Measurements from ENCODE around the gene KRT82.
"Not testable (repeated sequence)": the region's sequence is repeated elsewhere in the genome, so short reads cannot be mapped to it uniquely, and the experiment has no call there.

KRT82 gene

GRCh38 chr12:52417740-52418139 lies 11.6 kb upstream of the KRT82 start:
- Histone ChIP-seq H3K27me3 (ENCODE audit: control insufficient read depth, insufficient read depth, low read length) (peaks cover 40% of the 10 kb centered on the region), H3K36me3 (ENCODE audit: insufficient read depth, low read length) (no peaks in the 10 kb centered on the region)

GRCh38 chr12:52416795-52417194 lies 10.7 kb upstream of the KRT82 start:
- Histone ChIP-seq H3K27me3 (ENCODE audit: control insufficient read depth, insufficient read depth, low read length) (peaks cover 40% of the 10 kb centered on the region), H3K9ac (ENCODE audit: low read depth, low read length) (no peak overlapping the region), H3K36me3 (ENCODE audit: insufficient read depth, low read length) (no peaks in the 10 kb centered on the region), H3K9me3 (replicated peaks; ENCODE audit: low read length) (no peaks in the 10 kb centered on the region), H3K4me1 (ENCODE audit: control insufficient read depth, insufficient read depth, low read length) (no peaks in the 10 kb centered on the region), H3K4me3 (ENCODE audit: low read length) (no peak overlapping the region), H3K4me2 (ENCODE audit: low read length) (no peak overlapping the region)

More at GRCh38 chr12:52417740-52418139, 11.6 kb upstream of the KRT82 start:
- no peaks in the 10 kb centered on the region for H3K4me1 ChIP-seq (ENCODE audit: control insufficient read depth, insufficient read depth, low read length)
- H3K9me3 ChIP-seq (replicated peaks; ENCODE audit: low read length): no peaks in the 10 kb centered on the region
- no peak overlapping the region for H3K4me3 ChIP-seq (ENCODE audit: low read length)
- H3K4me2 ChIP-seq (ENCODE audit: low read length): no peak overlapping the region
- H3K9ac ChIP-seq (ENCODE audit: low read depth, low read length): no peak overlapping the region

GRCh38 chr12:52415870-52416750 lies 10.0 kb upstream of the KRT82 start:
- Histone ChIP-seq H3K4me3 (ENCODE audit: low read length) (no peak overlapping the region), H3K9me3 (replicated peaks; ENCODE audit: low read length) (no peaks in the 10 kb centered on the region), H3K4me1 (ENCODE audit: control insufficient read depth, insufficient read depth, low read length) (no peaks in the 10 kb centered on the region), H3K36me3 (ENCODE audit: insufficient read depth, low read length) (no peaks in the 10 kb centered on the region), H3K27me3 (ENCODE audit: control insufficient read depth, insufficient read depth, low read length) (peaks cover 33% of the 10 kb centered on the region), H3K9ac (ENCODE audit: low read depth, low read length) (no peak overlapping the region), H3K4me2 (ENCODE audit: low read length) (no peak overlapping the region)

GRCh38 chr12:52414936-52415335 lies 8.8 kb upstream of the KRT82 start:
- Histone ChIP-seq H3K27me3 (ENCODE audit: control insufficient read depth, insufficient read depth, low read length) (peaks cover 28% of the 10 kb centered on the region), H3K9me3 (replicated peaks; ENCODE audit: low read length) (no peaks in the 10 kb centered on the region), H3K4me3 (ENCODE audit: low read length) (no peak overlapping the region), H3K4me1 (ENCODE audit: control insufficient read depth, insufficient read depth, low read length) (no peaks in the 10 kb centered on the region), H3K4me2 (ENCODE audit: low read length) (no peak overlapping the region), H3K9ac (ENCODE audit: low read depth, low read length) (no peak overlapping the region), H3K36me3 (ENCODE audit: insufficient read depth, low read length) (no peaks in the 10 kb centered on the region)

- Histone ChIP-seq H3K4me3 (ENCODE audit: low read length) (no peak overlapping the region), H3K4me1 (ENCODE audit: control insufficient read depth, insufficient read depth, low read length) (no peaks in the 10 kb centered on the region), H3K9ac (ENCODE audit: low read depth, low read length) (no peak overlapping the region), H3K36me3 (ENCODE audit: insufficient read depth, low read length) (no peaks in the 10 kb centered on the region), H3K27me3 (ENCODE audit: control insufficient read depth, insufficient read depth, low read length) (peaks cover 25% of the 10 kb centered on the region), H3K4me2 (ENCODE audit: low read length) (no peak overlapping the region), H3K9me3 (replicated peaks; ENCODE audit: low read length) (no peaks in the 10 kb centered on the region)
Observed at GRCh38 chr12:52413782-52414345, 7.7 kb upstream of the KRT82 start.

GRCh38 chr12:52413202-52413601 lies 7.1 kb upstream of the KRT82 start:
- no peak overlapping the region for H3K9ac ChIP-seq (ENCODE audit: low read depth, low read length)
- no peaks in the 10 kb centered on the region for H3K9me3 ChIP-seq (replicated peaks; ENCODE audit: low read length)
- no peak overlapping the region for H3K4me2 ChIP-seq (ENCODE audit: low read length)
- H3K4me3 ChIP-seq (ENCODE audit: low read length): no peak overlapping the region
- peaks cover 26% of the 10 kb centered on the region for H3K27me3 ChIP-seq (ENCODE audit: control insufficient read depth, insufficient read depth, low read length)
- no peaks in the 10 kb centered on the region for H3K36me3 ChIP-seq (ENCODE audit: insufficient read depth, low read length)
- no peaks in the 10 kb centered on the region for H3K4me1 ChIP-seq (ENCODE audit: control insufficient read depth, insufficient read depth, low read length)

- Histone ChIP-seq H3K4me1 (ENCODE audit: control insufficient read depth, insufficient read depth, low read length) (no peaks in the 10 kb centered on the region), H3K4me3 (ENCODE audit: low read length) (no peak overlapping the region), H3K36me3 (ENCODE audit: insufficient read depth, low read length) (no peaks in the 10 kb centered on the region), H3K27me3 (ENCODE audit: control insufficient read depth, insufficient read depth, low read length) (peaks cover 29% of the 10 kb centered on the region), H3K4me2 (ENCODE audit: low read length) (no peak overlapping the region), H3K9ac (ENCODE audit: low read depth, low read length) (no peak overlapping the region), H3K9me3 (replicated peaks; ENCODE audit: low read length) (no peaks in the 10 kb centered on the region)
Observed at GRCh38 chr12:52411815-52412214, 5.7 kb upstream of the KRT82 start.

- not testable (repeated sequence) for H3K9ac ChIP-seq (ENCODE audit: low read depth, low read length)
- H3K27me3 ChIP-seq (ENCODE audit: control insufficient read depth, insufficient read depth, low read length): peaks cover 33% of the 10 kb centered on the region
Observed at GRCh38 chr12:52410589-52411248, 4.6 kb upstream of the KRT82 start.

GRCh38 chr12:52407918-52408317 lies 1.8 kb upstream of the KRT82 start:
- no peaks in the 10 kb centered on the region for H3K36me3 ChIP-seq (ENCODE audit: insufficient read depth, low read length)
- H3K4me1 ChIP-seq (ENCODE audit: control insufficient read depth, insufficient read depth, low read length): no peaks in the 10 kb centered on the region
- H3K27me3 ChIP-seq (ENCODE audit: control insufficient read depth, insufficient read depth, low read length): peaks cover 44% of the 10 kb centered on the region
- H3K4me2 ChIP-seq (ENCODE audit: low read length): no peak overlapping the region
- no peak overlapping the region for H3K9ac ChIP-seq (ENCODE audit: low read depth, low read length)
- H3K4me3 ChIP-seq (ENCODE audit: low read length): no peak overlapping the region
- no peaks in the 10 kb centered on the region for H3K9me3 ChIP-seq (replicated peaks; ENCODE audit: low read length)

More at GRCh38 chr12:52410589-52411248, 4.6 kb upstream of the KRT82 start:
- not testable (repeated sequence) for H3K9me3 ChIP-seq (replicated peaks; ENCODE audit: low read length); H3K4me3 ChIP-seq (ENCODE audit: low read length); H3K4me2 ChIP-seq (ENCODE audit: low read length); H3K36me3 ChIP-seq (ENCODE audit: insufficient read depth, low read length); H3K4me1 ChIP-seq (ENCODE audit: control insufficient read depth, insufficient read depth, low read length)

- H3K9me3 ChIP-seq (replicated peaks; ENCODE audit: low read length): no peaks in the 10 kb centered on the region
- H3K36me3 ChIP-seq (ENCODE audit: insufficient read depth, low read length): no peaks in the 10 kb centered on the region
- no peak overlapping the region for H3K9ac ChIP-seq (ENCODE audit: low read depth, low read length)
- H3K4me1 ChIP-seq (ENCODE audit: control insufficient read depth, insufficient read depth, low read length): no peaks in the 10 kb centered on the region
- no peak overlapping the region for H3K4me3 ChIP-seq (ENCODE audit: low read length)
- peaks cover 59% of the 10 kb centered on the region for H3K27me3 ChIP-seq (ENCODE audit: control insufficient read depth, insufficient read depth, low read length)
- no peak overlapping the region for H3K4me2 ChIP-seq (ENCODE audit: low read length)
Observed at GRCh38 chr12:52404951-52405350, 1.2 kb downstream of the KRT82 start.

GRCh38 chr12:52403561-52403960 lies 2.6 kb downstream of the KRT82 start:
- H3K27me3 ChIP-seq (ENCODE audit: control insufficient read depth, insufficient read depth, low read length): peaks cover 67% of the 10 kb centered on the region
- no peak overlapping the region for H3K4me3 ChIP-seq (ENCODE audit: low read length)
- H3K4me1 ChIP-seq (ENCODE audit: control insufficient read depth, insufficient read depth, low read length): no peaks in the 10 kb centered on the region

More at GRCh38 chr12:52403561-52403960, 2.6 kb downstream of the KRT82 start:
- Histone ChIP-seq H3K36me3 (ENCODE audit: insufficient read depth, low read length) (no peaks in the 10 kb centered on the region), H3K9ac (ENCODE audit: low read depth, low read length) (no peak overlapping the region), H3K9me3 (replicated peaks; ENCODE audit: low read length) (no peaks in the 10 kb centered on the region), H3K4me2 (ENCODE audit: low read length) (no peak overlapping the region)
